Fibroblast of the aortic adventitia (primary cell): ENCODE data around the gene CNTN5. TPM values are rescaled to one million over a fixed set of nuclear protein-coding genes. Genes with fewer than 3 reads are reported as not detected.

Experiments
- DNase-seq: peaks from one replicate; pipeline ENCODE4 v3.0.0-alpha.2; 2010; ENCODE audit warnings: low read depth
- H3K4me3 ChIP-seq: 2 replicates; pipeline ENCODE4 v1.5.1; 2011; ENCODE audit warnings: low read depth, mild to moderate bottlenecking, control low read depth, low read length, moderate library complexity
- CTCF ChIP-seq: IDR thresholded peaks from 2 replicates; pipeline ENCODE4 v1.5.1; 2011; ENCODE audit warnings: mild to moderate bottlenecking, low read length, control low read depth, inconsistent platforms; ENCODE audit not compliant: insufficient read depth
- total RNA-seq: library from RNA; depleted of rRNA; stranded (reverse); fragments of >200 nt; gene quantifications from 2 replicates; pipeline ENCODE4 v1.2.3, GENCODE V29; 2012; ENCODE audit warnings: low replicate concordance

The CNTN5 gene
- total RNA-seq, 1 donor: 0.90 TPM

DNA sequence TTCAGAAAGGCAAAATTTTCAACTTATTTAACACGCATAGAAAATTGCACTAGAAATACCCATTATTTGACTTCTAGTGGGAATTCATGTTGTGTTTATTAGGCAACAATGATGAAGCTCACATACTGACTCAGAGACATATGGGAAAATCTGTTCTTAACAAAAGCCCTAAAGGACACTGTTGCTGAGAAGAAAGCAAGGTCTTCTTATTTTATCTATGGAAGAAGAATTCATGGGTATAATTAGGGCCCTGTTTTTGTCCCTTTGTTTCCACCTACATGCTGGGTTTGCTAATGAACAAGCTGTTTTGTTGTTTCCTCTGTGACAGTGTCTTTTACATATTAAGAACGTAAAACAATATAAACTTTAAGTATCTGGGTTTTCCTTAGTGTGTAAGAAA lies 1059.6 kb downstream of the CNTN5 start:
- DNase-seq: no peak
- H3K4me3 ChIP-seq: no peak overlapping the region
- no peak for TF ChIP-seq CTCF

GRCh38 chr11:100080821-100081220 lies 1060.1 kb downstream of the CNTN5 start:
- no peak overlapping the region for H3K4me3 ChIP-seq
- DNase-seq: no peak
- no peak for TF ChIP-seq CTCF

GRCh38 chr11:100093698-100094097 lies 1072.9 kb downstream of the CNTN5 start:
- no peak for TF ChIP-seq CTCF
- no peak for DNase-seq
- no peak overlapping the region for H3K4me3 ChIP-seq

- no peak for TF ChIP-seq CTCF
- DNase-seq: no peak
- H3K4me3 ChIP-seq: no peak overlapping the region
Measured at GRCh38 chr11:100094121-100094865, 1073.5 kb downstream of the CNTN5 start.

- H3K4me3 ChIP-seq: no peak overlapping the region
- no peak for TF ChIP-seq CTCF
- DNase-seq: no peak
Measured at GRCh38 chr11:100095809-100096208, 1075.1 kb downstream of the CNTN5 start.

GRCh38 chr11:100098560-100098959 lies 1077.8 kb downstream of the CNTN5 start:
- no peak for DNase-seq
- TF ChIP-seq CTCF: no peak
- H3K4me3 ChIP-seq: no peak overlapping the region
